Measurements from ENCODE around the gene PDIK1L.

The PDIK1L gene

GRCh38 chr1:26122988-26123973, 11.7 kb downstream of the PDIK1L start:
- DNase-seq (ENCODE audit: low read depth in 3 of 3), result no peak

GRCh38 chr1:26124418-26125331, 13.1 kb downstream of the PDIK1L start:
- DNase-seq (ENCODE audit: low read depth in 3 of 3), result no peak

GRCh38 chr1:26125382-26125781, 13.8 kb downstream of the PDIK1L start:
- no peak for DNase-seq (ENCODE audit: low read depth in 3 of 3)

DNA sequence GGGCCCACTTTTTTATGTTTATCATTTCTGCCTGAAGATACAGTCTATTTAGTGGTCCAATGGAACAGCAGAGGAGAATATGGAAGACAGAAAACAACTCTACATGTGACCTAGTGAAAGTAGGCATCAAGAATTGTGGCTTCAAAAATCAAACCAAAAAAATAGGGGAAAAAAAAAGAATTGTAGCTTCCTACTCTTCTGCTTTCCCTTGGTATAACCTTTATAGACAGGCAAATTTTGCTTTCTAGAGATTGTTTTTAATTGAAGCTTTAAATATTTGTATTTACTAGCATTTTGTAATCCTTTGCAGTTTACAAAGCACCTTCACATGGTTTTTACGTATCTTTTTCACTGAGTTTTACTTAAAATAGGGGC, 14.3 kb downstream of the PDIK1L start:
- DNase-seq (ENCODE audit: low read depth in 3 of 3), result no peak

DNA sequence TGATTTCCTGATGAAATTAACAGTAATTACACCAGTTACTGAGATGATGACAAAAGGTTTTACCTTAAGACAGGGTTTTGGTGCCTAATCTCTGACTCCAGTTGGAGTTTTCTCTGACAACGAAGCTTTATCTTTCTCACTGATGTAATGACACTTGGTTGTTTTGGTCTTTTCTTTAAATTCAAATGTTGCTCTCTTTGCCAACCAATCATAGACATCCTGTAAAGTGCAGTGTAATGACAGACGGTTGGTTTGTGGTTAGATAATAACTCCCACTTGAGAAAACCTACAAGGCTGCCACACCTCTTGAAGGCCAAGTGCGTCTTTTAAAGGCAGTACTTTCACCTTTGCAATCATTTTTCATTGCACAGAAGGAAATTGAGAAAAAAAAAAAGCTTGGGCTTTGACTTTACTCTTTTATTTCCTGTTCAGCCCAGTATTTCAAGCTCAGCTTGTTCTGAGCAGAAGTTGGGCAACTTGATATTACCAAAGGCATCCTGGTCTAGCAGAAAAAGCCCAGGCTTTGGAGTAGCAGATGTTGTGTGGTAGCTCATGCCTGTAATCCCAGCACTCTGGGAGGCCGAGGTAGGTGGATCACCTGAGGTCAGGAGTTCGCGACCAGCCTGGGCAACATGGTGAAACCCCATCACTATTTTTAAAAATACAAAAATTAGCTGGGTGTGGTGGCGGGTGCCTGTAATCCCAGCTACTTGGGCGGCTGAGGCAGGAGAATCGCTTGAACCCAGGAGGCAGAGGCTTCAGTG, 14.9 kb downstream of the PDIK1L start:
- peak in 1 of 3 experiments; percentile 22 for DNase-seq (ENCODE audit: low read depth in 3 of 3)

GRCh38 chr1:26127235-26128163, 15.9 kb downstream of the PDIK1L start:
- DNase-seq (ENCODE audit: low read depth in 3 of 3), result no peak

DNA sequence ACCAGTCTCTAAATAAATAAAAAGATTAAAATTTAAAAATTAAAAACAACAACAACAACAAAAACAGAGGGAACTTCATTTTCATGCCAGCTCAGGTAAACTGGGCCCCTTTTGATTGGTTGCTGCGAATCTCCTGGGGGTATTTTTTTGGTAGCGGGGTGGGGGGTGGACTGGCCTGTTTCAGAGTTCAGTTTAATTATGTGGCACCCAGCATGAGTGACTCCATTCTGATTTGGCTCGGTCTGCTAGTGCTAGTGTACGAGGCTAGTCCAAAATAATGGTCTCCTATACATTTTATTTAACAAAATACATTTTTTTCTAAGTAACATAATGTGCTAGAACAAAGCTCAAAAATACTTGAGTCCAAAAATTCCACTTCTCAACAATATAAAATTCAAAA, 18.2 kb downstream of the PDIK1L start:
- no peak for DNase-seq (ENCODE audit: low read depth in 3 of 3)

GRCh38 chr1:26130695-26131094, 19.1 kb downstream of the PDIK1L start:
- no peak for DNase-seq (ENCODE audit: low read depth in 3 of 3)

DNA sequence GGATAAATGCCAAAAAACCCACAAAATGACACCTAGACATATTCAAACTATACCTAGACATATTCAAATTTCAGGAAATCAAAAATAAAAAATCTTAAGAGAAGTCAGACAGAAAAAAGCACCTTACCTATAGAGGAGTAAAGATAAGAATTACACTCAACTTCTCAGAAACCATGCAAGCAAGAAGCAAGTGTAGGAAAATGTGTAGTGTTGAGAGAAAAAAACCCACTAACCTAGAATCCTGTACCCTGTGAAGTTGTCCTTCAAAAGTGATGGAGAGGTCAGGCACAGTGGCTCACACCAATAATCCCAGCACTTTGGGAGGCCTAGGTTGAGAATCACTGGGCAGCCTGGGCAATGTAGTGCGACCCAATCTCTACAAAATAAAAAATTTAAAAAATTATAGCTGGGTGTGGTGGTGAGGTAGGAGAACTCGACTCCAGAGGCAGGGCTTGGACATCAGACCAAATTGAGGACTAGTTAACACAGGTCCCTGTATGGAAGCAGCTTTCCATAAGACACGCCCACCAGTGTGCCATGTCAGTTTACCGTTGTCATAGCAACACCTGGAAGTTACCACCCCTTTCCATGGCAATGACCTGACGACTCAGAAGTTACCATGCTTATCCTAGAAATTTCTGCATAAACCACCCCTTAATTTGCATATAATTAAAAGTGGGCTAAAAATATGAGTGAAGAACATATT, 20.7 kb downstream of the PDIK1L start:
- no peak for DNase-seq (ENCODE audit: low read depth in 3 of 3)

GRCh38 chr1:26132834-26133167, 21.2 kb downstream of the PDIK1L start:
- no peak for DNase-seq (ENCODE audit: low read depth in 3 of 3)

GRCh38 chr1:26134466-26134865, 22.8 kb downstream of the PDIK1L start:
- DNase-seq (ENCODE audit: low read depth in 3 of 3), result no peak

DNA sequence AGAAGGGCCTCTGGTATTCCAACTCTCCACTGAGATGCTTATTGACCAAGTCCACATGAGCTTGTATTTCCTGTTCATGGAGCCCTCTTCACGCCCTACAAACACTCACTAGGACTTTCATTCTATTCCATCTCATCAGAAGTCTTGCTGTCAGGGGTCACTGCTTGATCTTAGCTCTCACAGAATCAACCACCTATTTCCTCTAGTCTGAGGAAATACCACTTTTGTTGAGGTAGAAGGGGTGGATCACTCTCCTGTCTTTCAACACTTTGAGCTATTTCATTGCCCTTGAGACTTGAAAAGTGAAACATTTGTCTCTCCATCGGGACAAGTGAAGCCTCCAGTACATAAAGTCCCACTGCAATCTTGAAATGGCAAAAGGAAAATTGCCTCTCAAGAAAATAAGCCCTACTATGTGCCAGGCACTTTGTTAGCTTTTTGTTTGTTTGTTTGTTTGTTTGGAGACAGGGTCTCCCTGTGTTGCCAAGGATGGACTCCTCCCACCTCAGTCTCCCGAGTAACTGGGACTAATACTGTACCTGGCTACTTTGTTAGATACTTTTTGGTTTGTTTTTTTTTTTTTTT, 27.4 kb downstream of the PDIK1L start:
- DNase-seq (ENCODE audit: low read depth in 3 of 3), result no peak

GRCh38 chr1:26142159-26142558, 30.5 kb downstream of the PDIK1L start:
- no peak for DNase-seq (ENCODE audit: low read depth in 3 of 3)

DNA sequence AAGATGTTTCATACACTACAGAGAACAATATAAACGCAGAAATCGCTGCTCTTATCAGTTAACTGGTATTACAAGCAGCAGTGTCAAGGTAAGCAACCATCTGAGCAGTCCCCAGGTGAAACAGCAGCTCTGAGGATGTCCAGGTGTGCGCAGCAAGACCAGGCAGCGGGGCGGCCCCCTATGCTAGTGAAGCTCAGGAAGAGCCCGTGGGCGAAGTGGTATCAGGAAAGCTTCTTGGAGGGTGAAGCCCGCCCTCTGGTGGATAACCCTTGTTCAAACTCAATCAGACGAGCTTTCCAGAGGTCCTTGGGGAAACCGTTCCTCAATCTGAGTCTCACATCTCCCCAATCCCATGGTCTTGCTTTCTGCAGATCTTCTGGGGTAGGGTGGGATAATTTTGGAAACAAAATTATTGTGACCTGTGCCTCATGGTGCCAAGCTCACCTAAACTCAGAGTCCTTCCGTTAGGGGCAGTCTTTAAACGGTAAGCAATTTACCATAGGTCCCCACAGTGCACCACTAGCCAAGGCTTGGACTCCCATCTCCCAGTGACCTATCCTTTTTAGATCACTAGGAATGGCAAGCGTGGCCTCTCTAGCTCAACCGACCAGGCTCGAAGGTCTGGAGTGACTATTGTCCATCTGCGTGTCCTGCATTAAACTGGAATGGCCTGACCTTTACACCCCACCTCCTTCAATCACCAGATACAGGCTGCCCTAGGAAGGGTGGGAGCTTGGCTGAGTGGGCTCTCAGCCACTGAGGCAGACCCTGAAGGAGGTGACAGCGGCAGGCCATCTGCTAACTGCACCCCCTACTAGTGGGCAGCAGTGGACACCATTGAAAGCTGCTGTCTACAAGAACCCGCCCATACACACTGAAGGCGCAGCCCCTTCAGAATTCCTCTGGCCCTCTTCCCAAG, 33.7 kb downstream of the PDIK1L start:
- peak; percentile 43 to 64 (median 55) for DNase-seq (ENCODE audit: low read depth in 3 of 3)

DNA sequence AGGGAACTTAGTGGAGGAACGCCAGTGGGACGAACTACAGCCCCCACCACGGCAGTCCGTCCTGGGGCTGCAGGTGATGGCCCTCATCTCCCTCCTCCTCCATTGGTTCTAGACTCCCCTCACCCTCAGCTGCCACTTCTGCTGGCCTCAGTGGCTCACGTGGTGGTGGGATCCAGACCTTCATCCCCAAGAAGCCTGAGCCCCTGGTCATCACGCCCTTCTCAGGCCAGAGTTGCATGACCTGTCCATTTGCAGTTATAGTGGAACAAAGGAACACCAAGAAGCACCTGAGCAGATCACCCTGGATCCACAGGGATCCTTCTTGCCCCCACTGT, 34.3 kb downstream of the PDIK1L start:
- no peak for DNase-seq (ENCODE audit: low read depth in 3 of 3)

- DNase-seq (ENCODE audit: low read depth in 3 of 3), result no peak
Observed at GRCh38 chr1:26148887-26149286, 37.3 kb downstream of the PDIK1L start.

DNA sequence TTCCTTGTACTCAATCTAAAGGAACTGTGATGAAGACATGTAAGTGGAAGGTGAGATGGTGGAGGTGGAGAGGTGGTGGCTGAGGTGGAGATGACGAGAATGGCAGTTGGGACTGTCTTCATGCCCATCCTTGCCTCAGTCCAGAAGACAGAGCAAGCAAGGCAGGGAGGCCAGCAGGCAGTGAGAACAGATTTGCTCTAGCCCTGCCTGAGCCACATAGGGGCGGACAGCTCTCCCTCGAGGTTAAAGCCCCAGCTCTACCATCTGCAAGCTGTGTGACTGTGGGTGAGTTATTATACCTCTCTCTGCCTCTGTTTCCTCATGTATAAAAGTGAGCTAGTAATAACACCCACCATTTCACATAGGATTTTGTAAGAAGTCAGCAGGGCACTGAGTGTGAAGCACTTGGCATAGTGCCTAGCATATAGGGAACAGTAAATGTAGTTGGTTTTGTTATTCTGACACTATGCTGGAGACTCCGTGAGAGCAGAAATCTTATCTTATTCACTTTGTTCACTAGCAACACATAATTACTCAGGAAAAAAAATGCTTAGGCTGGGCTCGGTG, 42.4 kb downstream of the PDIK1L start:
- no peak for DNase-seq (ENCODE audit: low read depth in 3 of 3)

DNA sequence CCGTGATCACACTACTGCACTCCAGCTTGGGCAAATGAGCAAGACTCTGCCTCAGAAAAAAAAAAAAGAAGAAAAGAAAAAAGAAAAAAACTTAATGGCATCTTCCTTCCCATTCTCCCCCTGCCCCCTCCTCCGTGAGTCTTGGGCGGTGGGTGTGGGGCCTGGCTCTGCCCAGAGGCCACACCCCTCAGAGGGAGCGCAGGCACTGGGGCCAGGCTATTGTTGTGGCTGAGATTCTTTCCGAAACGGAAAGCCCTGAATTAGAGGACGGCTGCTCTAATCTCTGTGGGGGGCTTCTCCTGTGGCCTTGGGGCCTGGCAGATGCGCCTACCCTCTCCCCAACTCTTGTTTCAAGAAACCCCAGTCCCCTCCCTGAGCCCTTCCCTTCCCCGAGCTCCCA, 43.1 kb downstream of the PDIK1L start:
- no peak for DNase-seq (ENCODE audit: low read depth in 3 of 3)

All from stimulated activated CD4-positive, alpha-beta T cell treated with anti-CD3 and anti-CD28 coated beads, TNF-alpha, amount 100 ng/mL, for 24 hours (primary cell).